H9 (cell line): Measurements from ENCODE around the gene EEF1AKMT3. TPM values are rescaled to one million over a fixed set of nuclear protein-coding genes. Genes with fewer than 3 reads are reported as not detected.
A peak's percentile ranks its signal among the peaks of the same experiment; 100 is the strongest.

Source experiments
- DNase-seq: peaks from one replicate; pipeline ENCODE4 v3.0.0-alpha.2; 2017
- H2AFZ ChIP-seq: one replicate; pipeline ENCODE4 v1.6.1; 2013; ENCODE audit warnings: mild to moderate bottlenecking, low read length, control low read depth, moderate library complexity
- H2AK5ac ChIP-seq: 2 replicates; pipeline ENCODE4 v1.6.1; 2013; ENCODE audit warnings: low read length, control low read depth, mixed read lengths; ENCODE audit not compliant: insufficient read length
- H2BK120ac ChIP-seq: one replicate; pipeline ENCODE4 v1.6.1; 2013; ENCODE audit warnings: low read depth, mild to moderate bottlenecking, low read length, control low read depth, inconsistent platforms; ENCODE audit not compliant: poor library complexity, severe bottlenecking
- H2BK12ac ChIP-seq: 2 replicates; pipeline ENCODE4 v1.6.1; 2013; ENCODE audit warnings: low read length, control low read depth, mixed read lengths, low read depth; ENCODE audit not compliant: insufficient read length
- H2BK15ac ChIP-seq: 2 replicates; pipeline ENCODE4 v1.6.1; 2013; ENCODE audit warnings: low read depth, low read length, control low read depth
- H2BK20ac ChIP-seq: one replicate; pipeline ENCODE4 v1.6.1; 2013; ENCODE audit warnings: low read depth, mild to moderate bottlenecking, low read length, control low read depth, inconsistent platforms; ENCODE audit not compliant: poor library complexity, severe bottlenecking
- H2BK5ac ChIP-seq: 2 replicates; pipeline ENCODE4 v1.6.1; 2013; ENCODE audit warnings: low read length, control low read depth, mixed read lengths; ENCODE audit not compliant: insufficient read length
- H3K14ac ChIP-seq: 2 replicates; pipeline ENCODE4 v1.6.1; 2013; ENCODE audit warnings: low read length, control low read depth; ENCODE audit not compliant: insufficient read depth
- H3K18ac ChIP-seq: 2 replicates; pipeline ENCODE4 v1.6.1; 2013; ENCODE audit warnings: low read depth, mild to moderate bottlenecking, mixed read lengths, low read length, control low read depth; ENCODE audit not compliant: insufficient read length
- H3K23ac ChIP-seq: 2 replicates; pipeline ENCODE4 v1.6.1; 2013; ENCODE audit warnings: low read length, control low read depth, mixed read lengths, low read depth; ENCODE audit not compliant: insufficient read length
- H3K23me2 ChIP-seq: 2 replicates; pipeline ENCODE4 v1.6.1; 2013; ENCODE audit warnings: low read depth, mild to moderate bottlenecking, mixed read lengths, low read length, control low read depth; ENCODE audit not compliant: insufficient read length, poor library complexity, severe bottlenecking
- H3K27ac ChIP-seq: 2 replicates; pipeline ENCODE4 v1.5.1; 2013; ENCODE audit warnings: low read length, control low read depth, mixed read lengths, low read depth; ENCODE audit not compliant: insufficient read length
- H3K27me3 ChIP-seq: 2 replicates; pipeline ENCODE4 v1.6.1; 2013; ENCODE audit warnings: low read length, control low read depth, inconsistent platforms; ENCODE audit not compliant: insufficient read depth
- H3K4ac ChIP-seq: 2 replicates; pipeline ENCODE4 v1.6.1; 2013; ENCODE audit warnings: low read depth, mild to moderate bottlenecking, control low read depth, inconsistent platforms, low read length, moderate library complexity
- H3K4me1 ChIP-seq: 2 replicates; pipeline ENCODE4 v1.6.1; 2013; ENCODE audit warnings: low read length, control low read depth, inconsistent platforms; ENCODE audit not compliant: insufficient read depth
- H3K4me2 ChIP-seq: 2 replicates; pipeline ENCODE4 v1.6.1; 2013; ENCODE audit warnings: low read length, control low read depth, mixed read lengths; ENCODE audit not compliant: insufficient read length, insufficient read depth
- H3K56ac ChIP-seq: 2 replicates; pipeline ENCODE4 v1.6.1; 2013; ENCODE audit warnings: low read depth, mild to moderate bottlenecking, mixed read lengths, low read length, control low read depth; ENCODE audit not compliant: insufficient read length
- H3K79me1 ChIP-seq: 2 replicates; pipeline ENCODE4 v1.6.1; 2013; ENCODE audit warnings: low read depth, mild to moderate bottlenecking, moderate library complexity, low read length, control low read depth, inconsistent platforms; ENCODE audit not compliant: insufficient read depth, poor library complexity, severe bottlenecking
- H3K79me2 ChIP-seq: 2 replicates; pipeline ENCODE4 v1.6.1; 2013; ENCODE audit warnings: low read length, control low read depth, inconsistent platforms; ENCODE audit not compliant: insufficient read depth
- H3K9ac ChIP-seq: 2 replicates; pipeline ENCODE4 v1.6.1; 2013; ENCODE audit warnings: low read length, control low read depth, mixed read lengths; ENCODE audit not compliant: insufficient read length; ENCODE audit errors: extremely low read depth
- H3K9me3 ChIP-seq: one replicate; pipeline ENCODE4 v1.6.1; 2013; ENCODE audit warnings: low read depth, low read length, inconsistent platforms; ENCODE audit not compliant: control insufficient read depth
- H3T11ph ChIP-seq: one replicate; pipeline ENCODE4 v1.6.1; 2013; ENCODE audit warnings: mild to moderate bottlenecking, low read length, control low read depth, inconsistent platforms
- H4K20me1 ChIP-seq: one replicate; pipeline ENCODE4 v1.6.1; 2013; ENCODE audit not compliant: control insufficient read depth, insufficient read length, insufficient read depth
- H4K5ac ChIP-seq: 2 replicates; pipeline ENCODE4 v1.6.1; 2013; ENCODE audit warnings: low read depth, mild to moderate bottlenecking, mixed read lengths, low read length, control low read depth; ENCODE audit not compliant: insufficient read length
- H4K8ac ChIP-seq: replicated peaks from 2 replicates; pipeline ENCODE4 v1.6.1; 2013; ENCODE audit warnings: low read length, control low read depth, mixed read lengths, low read depth; ENCODE audit not compliant: insufficient read length
- H4K91ac ChIP-seq: 2 replicates; pipeline ENCODE4 v1.6.1; 2013; ENCODE audit warnings: low read depth, mild to moderate bottlenecking, moderate library complexity, mixed read lengths, low read length, control low read depth; ENCODE audit not compliant: insufficient read length
- H3K27ac Mint-ChIP-seq, 3 experiments: 2 replicates in 2 of 3; 3 replicates in 1 of 3; pipeline ENCODE4 v1.8.0; 2020 to 2021; ENCODE audit warnings: mixed read lengths in 3 of 3, mild to moderate bottlenecking in 1 of 3, moderate library complexity in 1 of 3
- H3K27me3 Mint-ChIP-seq: 2 replicates; pipeline ENCODE4 v1.8.0; 2021; ENCODE audit warnings: low read depth, mild to moderate bottlenecking, moderate library complexity, mixed read lengths
- H3K36me3 Mint-ChIP-seq, 3 experiments: 2 replicates in 2 of 3; 3 replicates in 1 of 3; pipeline ENCODE4 v1.8.0; 2020 to 2021; ENCODE audit warnings: low read depth in 3 of 3, mixed read lengths in 3 of 3; ENCODE audit not compliant: insufficient read depth in 1 of 3
- H3K4me1 Mint-ChIP-seq, 2 experiments: 2 replicates each; pipeline ENCODE4 v1.8.0; 2020; ENCODE audit warnings: mixed read lengths in 2 of 2
- H3K4me3 Mint-ChIP-seq, 2 experiments: 2 replicates in 1 of 2; 3 replicates in 1 of 2; pipeline ENCODE4 v1.8.0; 2020 to 2021; ENCODE audit warnings: mild to moderate bottlenecking in 2 of 2, mixed read lengths in 2 of 2, moderate library complexity in 1 of 2
- H3K9me3 Mint-ChIP-seq, 2 experiments: 2 replicates in 1 of 2; 3 replicates in 1 of 2; pipeline ENCODE4 v1.8.0; 2020; ENCODE audit warnings: mild to moderate bottlenecking in 2 of 2, mixed read lengths in 2 of 2, moderate library complexity in 1 of 2
- CTCF ChIP-seq: fragments of 200-600 bp; sonication (generic); conservative IDR thresholded peaks from 3 replicates; pipeline ENCODE4 v1.8.0; 2021; ENCODE audit warnings: antibody characterized with exemption, mild to moderate bottlenecking
- WGBS: extraction: QIAGEN DNeasy Blood & Tissue Kit; methylation state at CpG from one replicate; pipeline ENCODE4 v1.1.7; 2013; ENCODE audit warnings: missing lambda C conversion rate, low lambda C conversion rate, mixed read lengths; ENCODE audit not compliant: insufficient read length; ENCODE audit errors: extremely low coverage; 5-methylcytosine and 5-hydroxymethylcytosine counted together
- total RNA-seq: library from RNA; stranded (reverse); gene quantifications from 2 replicates; pipeline ENCODE4 v1.2.1, GENCODE V29; 2021

Gene EEF1AKMT3
- total RNA-seq, 1 experiment from 2014 or later: 2.9 TPM

- Histone ChIP-seq H3K56ac (no peak overlapping the region), H3K79me2 (no peaks in the 10 kb centered on the region), H3K27ac (peak overlapping the region; percentile 4), H3K9ac (no peak overlapping the region), H4K8ac (no peak overlapping the region), H3K23me2 (peaks cover 4% of the 10 kb centered on the region), H2BK20ac (no peak overlapping the region), H2BK120ac (no peak overlapping the region), H2AFZ (no peak overlapping the region), H4K5ac (no peak overlapping the region), H3T11ph (no peak overlapping the region), H3K23ac (no peak overlapping the region), H3K9me3 (no peaks in the 10 kb centered on the region), H3K4ac (no peak overlapping the region), H2BK15ac (no peak overlapping the region), H4K91ac (no peak overlapping the region), H2BK5ac (no peak overlapping the region), H4K20me1 (no peaks in the 10 kb centered on the region), H2BK12ac (no peak overlapping the region), H3K4me2 (peak overlapping the region; percentile 70), H3K18ac (peak overlapping the region; percentile 21), H3K79me1 (no peaks in the 10 kb centered on the region), H3K27me3 (peaks cover 22% of the 10 kb centered on the region), H3K4me1 (peaks cover 2% of the 10 kb centered on the region; the same call in 1 of the 2 replicates), H2AK5ac (no peak overlapping the region), H3K14ac (peak overlapping the region; percentile 21; the same call in 1 of the 2 replicates)
- TF ChIP-seq CTCF: no peak
- peak overlapping the region; percentile 86 to 92 for H3K4me3 Mint-ChIP-seq
- peak overlapping the region; percentile 97 to 99 (median 99) for H3K27ac Mint-ChIP-seq
- H3K4me1 Mint-ChIP-seq: peaks cover 17 to 20% of the 10 kb centered on the region in 2 experiments
- H3K9me3 Mint-ChIP-seq: no peaks in the 10 kb centered on the region
- H3K36me3 Mint-ChIP-seq: peaks cover 14 to 38% (median 33%) of the 10 kb centered on the region in 3 experiments; a peak in 6 of 7 replicates
- no CpG with 5 or more reads among the region's 21 CpGs for WGBS
- DNase-seq: no peak
- peaks cover 41% of the 10 kb centered on the region for H3K27me3 Mint-ChIP-seq
Observed at GRCh38 chr12:57744194-57744776, 28.1 kb upstream of the EEF1AKMT3 start.
